ENCODE measurements around the gene FAM219A. TPM values are rescaled to one million over a fixed set of nuclear protein-coding genes. Genes with fewer than 3 reads are reported as not detected.

The FAM219A gene
- total RNA-seq, 1 donor from 2014 or later: 16.9 TPM

DNA sequence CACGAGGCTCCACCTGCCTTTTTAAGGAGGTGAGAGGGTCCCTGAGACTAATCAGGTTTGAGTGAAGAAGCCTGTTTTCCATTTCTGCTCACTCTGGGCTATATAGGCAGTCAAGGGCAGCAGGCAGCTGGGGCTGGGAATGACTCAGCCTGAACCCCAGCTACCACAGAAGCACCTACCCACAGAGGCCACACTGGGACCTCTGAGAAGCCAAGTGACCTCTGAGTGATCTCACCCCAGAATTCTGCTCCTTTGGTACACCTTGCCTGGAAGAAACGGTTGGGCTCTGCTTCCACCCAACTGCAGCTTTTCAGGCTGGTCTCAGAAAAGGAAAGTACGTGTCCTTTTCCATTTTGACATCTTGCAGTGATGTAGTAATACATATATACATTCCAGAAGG lies 6.8 kb downstream of the FAM219A start:
- ChIA-PET CTCF (interaction anchor here (1.6 kb wide), 1 partner anchor 12 kb away, joined by 4 read pairs; no protein-coding TSS in a partner anchor), POLR2A (no interaction called here)
- Mint-ChIP-seq H3K27ac (no peak overlapping the region), H3K4me1 (peaks cover 11% of the 10 kb centered on the region), H3K9me3 (no peaks in the 10 kb centered on the region), H3K36me3 (ENCODE audit: low read depth) (no peaks in the 10 kb centered on the region), H3K4me3 (no peak overlapping the region), H3K27me3 (no peaks in the 10 kb centered on the region)
- intact Hi-C loops (cut with micrococcal nuclease): no loop called here
- no peak for DNase-seq
- no peak for ATAC-seq (ENCODE audit: low read depth)
- TF ChIP-seq CTCF (IDR thresholded peaks at IDR 0.05): no peak

DNA sequence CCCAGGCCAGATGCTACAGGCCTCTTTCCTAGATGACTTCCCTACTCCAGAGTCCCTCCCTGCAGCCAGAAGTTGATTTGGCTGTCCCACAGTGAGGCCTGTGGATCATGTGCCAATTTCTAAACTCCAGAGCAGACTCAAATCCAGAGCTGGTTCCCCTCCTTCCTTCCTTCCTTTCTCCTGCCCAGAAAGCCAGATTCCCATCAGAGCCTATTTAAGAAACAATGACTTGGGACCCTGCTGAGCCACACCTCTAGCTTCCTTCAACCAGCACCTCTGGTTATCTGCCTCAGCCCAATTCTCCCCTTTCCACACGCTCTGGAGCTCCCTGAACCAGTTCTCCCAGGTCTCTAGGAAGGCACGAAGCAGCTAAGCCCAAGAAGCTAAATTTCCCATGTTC lies 7.2 kb downstream of the FAM219A start:
- Mint-ChIP-seq H3K4me1 (peaks cover 8% of the 10 kb centered on the region), H3K9me3 (no peaks in the 10 kb centered on the region), H3K36me3 (ENCODE audit: low read depth) (no peaks in the 10 kb centered on the region), H3K4me3 (no peak overlapping the region), H3K27me3 (no peaks in the 10 kb centered on the region), H3K27ac (no peak overlapping the region)
- ATAC-seq (ENCODE audit: low read depth) (no peak), DNase-seq (no peak)
- ChIA-PET POLR2A (no interaction called here), CTCF (interaction anchor here (1.6 kb wide), 1 partner anchor 11 kb away, joined by 4 read pairs; no protein-coding TSS in a partner anchor)
- no peak for TF ChIP-seq CTCF (IDR thresholded peaks at IDR 0.05)
- intact Hi-C loops (cut with micrococcal nuclease): no loop called here

- no peak for TF ChIP-seq CTCF (IDR thresholded peaks at IDR 0.05)
- H3K36me3 Mint-ChIP-seq (ENCODE audit: low read depth): no peaks in the 10 kb centered on the region
- intact Hi-C loops (cut with micrococcal nuclease): no loop called here
- H3K27ac Mint-ChIP-seq: no peak overlapping the region
- DNase-seq (no peak), ATAC-seq (ENCODE audit: low read depth) (no peak)
- ChIA-PET POLR2A (no interaction called here), CTCF (interaction anchor here (1.6 kb wide), 1 partner anchor 11 kb away, joined by 4 read pairs; no protein-coding TSS in a partner anchor)
- H3K27me3 Mint-ChIP-seq: no peaks in the 10 kb centered on the region
- H3K9me3 Mint-ChIP-seq: no peaks in the 10 kb centered on the region
- H3K4me1 Mint-ChIP-seq: peaks cover 7% of the 10 kb centered on the region
- no peak overlapping the region for H3K4me3 Mint-ChIP-seq
Measured at GRCh38 chr9:34450644-34451043, 7.7 kb downstream of the FAM219A start.

DNA sequence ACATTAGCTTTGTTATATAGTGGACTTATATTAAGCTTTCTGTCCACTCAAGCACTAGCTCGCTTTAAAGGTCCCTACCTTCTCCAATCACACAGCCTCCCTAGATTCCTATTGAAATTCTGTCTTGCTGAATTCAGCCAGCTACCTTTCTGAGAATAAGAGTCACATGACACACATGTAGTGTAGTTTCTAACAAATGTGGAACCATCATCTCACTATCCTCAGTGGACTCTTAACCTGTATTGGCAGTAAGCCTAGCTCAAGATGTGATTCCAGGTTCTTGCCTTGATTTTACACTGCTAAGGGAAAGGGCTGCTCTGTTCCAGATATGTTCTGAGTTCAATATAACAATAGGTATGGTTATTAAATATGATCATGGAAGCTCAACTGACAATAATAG lies 11.4 kb downstream of the FAM219A start:
- POLR2A ChIA-PET: no interaction called here
- Mint-ChIP-seq H3K9me3 (no peaks in the 10 kb centered on the region), H3K27ac (no peak overlapping the region), H3K4me3 (no peak overlapping the region), H3K27me3 (no peaks in the 10 kb centered on the region), H3K4me1 (no peaks in the 10 kb centered on the region), H3K36me3 (ENCODE audit: low read depth) (no peaks in the 10 kb centered on the region)
- CTCF ChIA-PET: interaction anchor here (1.6 kb wide), 1 partner anchor 43 kb away, joined by 4 read pairs; no protein-coding TSS in a partner anchor
- TF ChIP-seq CTCF (IDR thresholded peaks at IDR 0.05): no peak
- DNase-seq (no peak), ATAC-seq (ENCODE audit: low read depth) (no peak)
- intact Hi-C loops (cut with micrococcal nuclease): no loop called here

DNA sequence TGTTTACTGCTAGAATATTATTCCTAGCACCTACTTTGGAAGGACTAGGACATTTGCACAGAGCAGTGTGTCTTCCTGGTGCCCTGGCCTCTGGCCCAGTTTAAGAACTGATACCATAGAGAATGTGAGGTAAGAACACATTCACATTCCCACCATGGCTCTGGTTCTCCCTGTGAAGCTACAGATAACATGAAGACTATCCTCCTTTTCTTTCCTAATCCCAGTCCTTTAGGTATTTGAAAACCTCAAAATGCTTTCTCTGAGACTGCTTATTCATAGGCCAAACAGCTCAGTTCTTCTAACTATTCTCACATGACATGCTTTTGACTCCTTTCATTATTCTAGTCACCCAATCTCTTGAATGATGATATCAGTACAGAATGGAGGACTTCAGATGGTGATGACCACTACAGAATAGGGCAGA lies 11.9 kb downstream of the FAM219A start:
- CTCF ChIA-PET: interaction anchor here (1.6 kb wide), 1 partner anchor 43 kb away, joined by 4 read pairs; no protein-coding TSS in a partner anchor

More for the DNA sequence above, 11.9 kb downstream of the FAM219A start:
- POLR2A ChIA-PET: no interaction called here
- DNase-seq (no peak), ATAC-seq (ENCODE audit: low read depth) (no peak)
- no peak for TF ChIP-seq CTCF (IDR thresholded peaks at IDR 0.05)
- Mint-ChIP-seq H3K27me3 (no peaks in the 10 kb centered on the region), H3K4me1 (no peaks in the 10 kb centered on the region), H3K27ac (no peak overlapping the region), H3K36me3 (ENCODE audit: low read depth) (no peaks in the 10 kb centered on the region), H3K4me3 (no peak overlapping the region), H3K9me3 (no peaks in the 10 kb centered on the region)
- intact Hi-C loops (cut with micrococcal nuclease): no loop called here
